Heart left ventricle (tissue), 16 donors: ENCODE data around the gene MPRIP. TPM values are rescaled to one million over a fixed set of nuclear protein-coding genes. Genes with fewer than 3 reads are reported as not detected.

Experiments used
- ATAC-seq, 4 donors: fragments of 200-7000 bp; cut with Tn5 transposase; one replicate each; pipeline ENCODE4 v1.9.1; 2020 to 2022; ENCODE audit warnings: moderate library complexity in 4 of 4, mild to moderate bottlenecking in 3 of 4, moderate number of reproducible peaks in 1 of 4
- DNase-seq, 5 donors: peaks; one replicate each; pipeline ENCODE4 v3.0.0-alpha.2; 2020
- H3K27ac ChIP-seq, 12 donors: fragments of 200-600 bp; sonication (generic) in 4 of 12; one replicate each; pipeline versions ENCODE4 v1.5.0 to v1.8.0; 2016 to 2022; ENCODE audit warnings: mild to moderate bottlenecking in 2 of 12
- H3K27me3 ChIP-seq, 9 donors: fragments of 200-600 bp; sonication (generic) in 2 of 9; one replicate each; pipeline versions ENCODE4 v1.5.1 to v1.8.0; 2016 to 2022; ENCODE audit warnings: mild to moderate bottlenecking in 3 of 9
- H3K36me3 ChIP-seq, 9 donors: fragments of 200-600 bp; sonication (generic) in 2 of 9; one replicate each; pipeline versions ENCODE4 v1.5.0 to v1.8.0; 2018 to 2022; ENCODE audit warnings: mild to moderate bottlenecking in 2 of 9
- H3K4me1 ChIP-seq, 12 donors: fragments of 200-600 bp; sonication (generic) in 4 of 12; one replicate each; pipeline versions ENCODE4 v1.5.0 to v1.8.0; 2016 to 2022; ENCODE audit warnings: mild to moderate bottlenecking in 3 of 12
- H3K4me3 ChIP-seq, 12 donors: fragments of 200-600 bp; sonication (generic) in 4 of 12; one replicate each; pipeline versions ENCODE4 v1.5.0 to v1.8.0; 2017 to 2022; ENCODE audit warnings: mild to moderate bottlenecking in 9 of 12, moderate library complexity in 4 of 12
- H3K9me3 ChIP-seq, 12 donors: fragments of 200-600 bp; sonication (generic) in 4 of 12; one replicate each; pipeline versions ENCODE4 v1.5.0 to v1.8.0; 2016 to 2022; ENCODE audit warnings: mild to moderate bottlenecking in 1 of 12
- CTCF ChIP-seq, 12 donors: fragments of 200-600 bp; sonication (generic) in 4 of 12; IDR thresholded peaks; one replicate each; pipeline versions ENCODE4 v1.5.0 to v1.8.0; 2018 to 2022; ENCODE audit warnings: antibody characterized with exemption in 12 of 12, mild to moderate bottlenecking in 5 of 12
- POLR2A ChIP-seq, 2 donors: fragments of 450-650 bp; IDR thresholded peaks; one replicate each; pipeline ENCODE4 v1.6.1; 2017; ENCODE audit warnings: antibody characterized with exemption in 2 of 2, mild to moderate bottlenecking in 2 of 2, moderate library complexity in 2 of 2
- WGBS, 4 donors: extraction: QIAGEN DNeasy Blood & Tissue Kit in 2 of 4; methylation state at CpG; one replicate each; pipeline versions ENCODE4 v1.1.5 to v1.1.7; 2013 to 2018; 5-methylcytosine and 5-hydroxymethylcytosine counted together
- intact Hi-C, 10 donors: fragments of 100-400 bp; cut with DNase I; formaldehyde crosslinking; loops; one replicate each; pipeline versions ENCODE4 v1.11.1 to v1.14.2; 2022
- polyA plus RNA-seq, 2 donors: library from polyadenylated mRNA; stranded (reverse); fragments of 200-250 nt; gene quantifications; one replicate each; pipeline ENCODE4 v1.2.3, GENCODE V29; 2013
- total RNA-seq, 9 donors: library from RNA; depleted of rRNA in 2 of 9; stranded (reverse); fragments of >200 nt in 2 of 9; fragmentation: NEBNext Ultra II Directional in 3 of 9; extraction: Animal tissue kit (Norgen Biotek cat#: 25700) in 3 of 9; gene quantifications; one replicate each; pipeline versions ENCODE4 v1.1.0 to v1.2.4, GENCODE V29; 2016 to 2023
- donor health status: ischemic (EF 13 %, LVEDD 7.1; RV severe dilation, severe dysfunction).
- donor health status: healthy with polysubstance abuse.
- donor health status: DM: no; HTN: yes; CAD: no.
- donor health status: DM: no; HTN: no; CAD: no.
- donor health status: ischemic (EF 25% LVEDD 6.9; RV normal size, moderate dysfunction).
- donor health status: ischemic (EF 25% LVEDD 5.7; RV mildly dilated, moderate dysfunction).
- donor health status: healthy.
- donor health status: DM: yes; HTN: yes; CAD: no.
- donor health status: ischemic (EF 35%, LVEDD 5.7; RV mildly dilated, moderate dysfunction).
- donor health status: nonischemic (EF 11% LVEDD 7.7; RV severe dilation, severe dysfunction).
- donor health status: DM: yes; HTN: yes; CAD: no.
- donor health status: PGD.
- donor health status: ischemic (EF 29% LVEDD 5.4; RV normal size, mild dysfunction).
- donor health status: nonischemic (EF 23%, LVEDD 6.1; RV moderate dilation, normal function).

Gene MPRIP
- total and polyA plus RNA-seq, 11 donors, result 131 to 686 (median 343) TPM

DNA sequence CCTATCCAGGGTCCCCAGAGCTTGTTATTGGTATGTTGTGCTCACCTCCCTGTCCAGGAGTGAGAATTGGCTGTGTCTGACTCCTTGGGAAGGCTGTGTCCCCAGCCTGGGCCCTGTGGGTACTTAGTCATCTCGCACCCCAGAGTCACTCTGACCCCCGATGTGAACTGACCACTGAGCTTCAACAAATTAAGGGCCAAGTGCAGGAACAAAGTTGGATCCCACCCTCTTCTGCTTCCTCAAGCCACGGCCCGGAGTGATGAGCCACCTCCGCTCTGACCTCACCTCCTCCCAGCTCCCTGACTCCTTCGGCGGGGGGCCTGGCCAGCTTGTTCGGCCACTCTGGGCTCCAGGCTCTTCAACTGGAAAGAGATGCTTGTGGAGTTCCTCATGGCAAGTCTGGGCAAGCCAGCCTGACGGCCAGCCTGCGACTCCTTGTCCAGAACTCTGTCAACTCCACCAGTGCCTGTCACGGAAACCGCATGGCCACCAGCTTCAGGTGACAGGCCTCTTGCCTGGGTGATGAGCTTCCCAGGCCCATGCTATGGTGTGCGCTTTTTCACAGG, 22.3 kb upstream of the MPRIP start:
- no peak overlapping the region for H3K27ac ChIP-seq
- WGBS, 4 donors, result 94 to 95% (median 95%) methylated on average over 12 to 13 of the region's 13 CpGs
- H3K9me3 ChIP-seq, result no peaks in the 10 kb centered on the region
- intact Hi-C loops, result no loop called here
- no peak overlapping the region for H3K4me3 ChIP-seq
- DNase-seq (peak in 1 of 5 donors; percentile 26), ATAC-seq (no peak)
- TF ChIP-seq POLR2A (IDR thresholded peaks at IDR 0.05), result no peak
- TF ChIP-seq CTCF (IDR thresholded peaks at IDR 0.05), result no peak
- H3K36me3 ChIP-seq, result no peaks in the 10 kb centered on the region
- H3K27me3 ChIP-seq, result no peaks in the 10 kb centered on the region
- H3K4me1 ChIP-seq, result peaks cover 0 to 28% (median 22%) of the 10 kb centered on the region in 12 donors

- Histone ChIP-seq H3K9me3 (no peaks in the 10 kb centered on the region), H3K36me3 (no peaks in the 10 kb centered on the region), H3K27ac (peak overlapping the region in 11 of 12 donors; percentile 30 to 85 (median 64)), H3K4me3 (no peak overlapping the region), H3K27me3 (no peaks in the 10 kb centered on the region), H3K4me1 (peaks cover 0 to 36% (median 27%) of the 10 kb centered on the region in 12 donors)
- ATAC-seq (no peak), DNase-seq (peak in 2 of 5 donors; percentile 19 to 27)
- TF ChIP-seq POLR2A (IDR thresholded peaks at IDR 0.05), result no peak
- no peak for TF ChIP-seq CTCF (IDR thresholded peaks at IDR 0.05)
- WGBS, 4 donors, result 79 to 93% (median 90%) methylated on average over 8 of the region's 8 CpGs
- intact Hi-C loops, result no loop called here
Measured at GRCh38 chr17:17020821-17021193, 21.4 kb upstream of the MPRIP start.

DNA sequence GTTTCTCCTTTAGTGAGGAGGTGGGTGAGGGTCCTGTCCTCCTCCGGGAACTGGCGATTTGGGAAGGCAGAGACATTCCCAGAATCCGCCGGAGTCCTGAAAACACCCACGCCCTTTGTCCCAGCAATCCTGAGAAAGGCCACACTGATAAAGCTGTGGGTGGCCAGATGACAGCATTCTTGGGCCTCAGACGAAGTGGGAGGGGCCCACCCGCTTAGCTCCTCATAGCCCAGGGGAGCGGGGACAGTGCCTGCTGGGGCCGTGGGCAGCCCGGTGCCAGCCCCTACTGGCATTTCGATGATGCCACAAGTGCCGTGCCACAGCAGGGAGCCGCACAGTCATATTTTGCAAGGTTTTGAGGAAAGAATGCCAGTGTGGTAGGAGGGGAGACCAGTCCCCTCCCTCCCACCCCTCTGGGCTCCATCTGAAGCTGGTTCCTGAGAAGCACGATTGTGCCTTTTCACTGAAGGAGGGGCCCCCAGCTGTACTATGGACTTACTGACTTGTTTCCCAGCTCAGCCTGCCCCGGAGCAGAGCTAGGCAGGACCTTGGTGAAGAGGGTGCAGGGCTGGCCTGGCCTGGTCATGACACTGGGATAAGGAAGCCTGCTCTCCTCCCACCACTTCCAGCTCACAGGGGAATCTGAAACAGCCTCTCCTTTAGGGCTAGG, 20.9 kb upstream of the MPRIP start:
- H3K36me3 ChIP-seq, result no peaks in the 10 kb centered on the region
- H3K27ac ChIP-seq, result peak overlapping the region in 11 of 12 donors; percentile 30 to 85 (median 64)
- peaks cover 0 to 39% (median 28%) of the 10 kb centered on the region in 12 donors for H3K4me1 ChIP-seq
- ATAC-seq (peak; percentile 84 to 92 (median 86)), DNase-seq (peak; percentile 69 to 86 (median 73))
- H3K9me3 ChIP-seq, result no peaks in the 10 kb centered on the region
- intact Hi-C loops, result no loop called here
- TF ChIP-seq CTCF (IDR thresholded peaks at IDR 0.05) (no peak), POLR2A (IDR thresholded peaks at IDR 0.05) (no peak)
- no peaks in the 10 kb centered on the region for H3K27me3 ChIP-seq
- no peak overlapping the region for H3K4me3 ChIP-seq
- WGBS, 4 donors, result 32 to 50% (median 41%) methylated on average over 13 to 15 of the region's 15 CpGs

DNA sequence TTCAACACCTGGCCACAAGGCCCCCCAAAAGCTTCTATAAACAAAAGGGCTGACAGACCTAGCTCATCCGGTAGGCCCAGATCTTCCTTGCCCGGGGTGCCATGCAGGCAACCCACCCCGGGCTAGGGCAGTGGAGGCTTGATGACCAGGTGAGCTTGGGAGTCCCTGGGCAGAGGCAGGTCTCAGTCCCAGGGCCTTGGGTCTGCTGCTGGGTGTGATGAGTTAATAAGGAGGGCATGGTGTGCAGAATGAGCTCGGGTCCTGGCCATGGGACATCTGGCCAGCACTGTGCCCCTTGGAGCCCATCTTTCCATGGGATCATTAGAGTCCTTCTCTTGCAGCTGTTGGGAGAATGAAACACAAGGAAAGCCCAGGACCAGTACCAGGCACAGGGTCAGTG, 20.2 kb upstream of the MPRIP start:
- intact Hi-C loops, result no loop called here
- ATAC-seq (no peak), DNase-seq (peak in 2 of 5 donors; percentile 26 to 44)
- H3K4me3 ChIP-seq, result no peak overlapping the region
- H3K27me3 ChIP-seq, result no peaks in the 10 kb centered on the region
- TF ChIP-seq CTCF (IDR thresholded peaks at IDR 0.05) (no peak), POLR2A (IDR thresholded peaks at IDR 0.05) (no peak)
- H3K27ac ChIP-seq, result peak overlapping the region in 9 of 12 donors; percentile 32 to 85 (median 68)
- WGBS, 4 donors, result 94 to 98% (median 97%) methylated on average over 3 to 4 of the region's 4 CpGs
- H3K36me3 ChIP-seq, result no peaks in the 10 kb centered on the region
- H3K4me1 ChIP-seq, result peaks cover 0 to 39% (median 28%) of the 10 kb centered on the region in 12 donors
- H3K9me3 ChIP-seq, result no peaks in the 10 kb centered on the region
